ENCODE data around the gene DST.

The DST gene

DNA sequence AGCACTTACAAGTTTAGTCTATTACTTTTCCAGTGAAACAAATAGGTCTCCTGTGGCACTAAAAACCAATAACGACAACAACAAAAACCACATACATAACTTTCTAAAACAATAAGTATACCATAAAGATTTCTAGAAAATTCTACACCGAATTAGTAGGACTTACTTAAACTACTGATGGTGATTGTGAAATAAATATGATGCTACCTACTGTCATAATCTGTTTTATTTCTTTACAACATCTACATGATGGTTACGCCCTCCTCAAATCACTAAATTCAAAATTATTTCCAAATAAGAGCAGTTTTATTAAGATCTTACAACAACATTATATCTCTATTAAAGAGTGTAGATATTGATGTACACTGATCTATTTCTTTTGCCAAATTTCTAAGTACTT lies 147.0 kb downstream of the DST start:
- H3K4me1 ChIP-seq: no peaks in the 10 kb centered on the region
- H3K4me2 ChIP-seq (ENCODE audit: low read length): no peak overlapping the region
- no peaks in the 10 kb centered on the region for H3K79me2 ChIP-seq
- TF ChIP-seq, protein P1, sequence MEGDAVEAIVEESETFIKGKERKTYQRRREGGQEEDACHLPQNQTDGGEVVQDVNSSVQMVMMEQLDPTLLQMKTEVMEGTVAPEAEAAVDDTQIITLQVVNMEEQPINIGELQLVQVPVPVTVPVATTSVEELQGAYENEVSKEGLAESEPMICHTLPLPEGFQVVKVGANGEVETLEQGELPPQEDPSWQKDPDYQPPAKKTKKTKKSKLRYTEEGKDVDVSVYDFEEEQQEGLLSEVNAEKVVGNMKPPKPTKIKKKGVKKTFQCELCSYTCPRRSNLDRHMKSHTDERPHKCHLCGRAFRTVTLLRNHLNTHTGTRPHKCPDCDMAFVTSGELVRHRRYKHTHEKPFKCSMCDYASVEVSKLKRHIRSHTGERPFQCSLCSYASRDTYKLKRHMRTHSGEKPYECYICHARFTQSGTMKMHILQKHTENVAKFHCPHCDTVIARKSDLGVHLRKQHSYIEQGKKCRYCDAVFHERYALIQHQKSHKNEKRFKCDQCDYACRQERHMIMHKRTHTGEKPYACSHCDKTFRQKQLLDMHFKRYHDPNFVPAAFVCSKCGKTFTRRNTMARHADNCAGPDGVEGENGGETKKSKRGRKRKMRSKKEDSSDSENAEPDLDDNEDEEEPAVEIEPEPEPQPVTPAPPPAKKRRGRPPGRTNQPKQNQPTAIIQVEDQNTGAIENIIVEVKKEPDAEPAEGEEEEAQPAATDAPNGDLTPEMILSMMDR (IDR thresholded peaks at IDR 0.05): no peak
- no peak overlapping the region for H3K9ac ChIP-seq
- H2AFZ ChIP-seq: no peak overlapping the region
- H3K4me3 ChIP-seq (ENCODE audit: low read depth, low read length): no peak overlapping the region
- H3K27me3 ChIP-seq (ENCODE audit: control insufficient read depth, insufficient read depth, low read length): no peaks in the 10 kb centered on the region
- no peak overlapping the region for H3K27ac ChIP-seq
- no peaks in the 10 kb centered on the region for H3K36me3 ChIP-seq (ENCODE audit: control insufficient read depth, insufficient read depth, low read length)
- H3K9me3 ChIP-seq (ENCODE audit: control insufficient read depth, low read length): no peaks in the 10 kb centered on the region

DNA sequence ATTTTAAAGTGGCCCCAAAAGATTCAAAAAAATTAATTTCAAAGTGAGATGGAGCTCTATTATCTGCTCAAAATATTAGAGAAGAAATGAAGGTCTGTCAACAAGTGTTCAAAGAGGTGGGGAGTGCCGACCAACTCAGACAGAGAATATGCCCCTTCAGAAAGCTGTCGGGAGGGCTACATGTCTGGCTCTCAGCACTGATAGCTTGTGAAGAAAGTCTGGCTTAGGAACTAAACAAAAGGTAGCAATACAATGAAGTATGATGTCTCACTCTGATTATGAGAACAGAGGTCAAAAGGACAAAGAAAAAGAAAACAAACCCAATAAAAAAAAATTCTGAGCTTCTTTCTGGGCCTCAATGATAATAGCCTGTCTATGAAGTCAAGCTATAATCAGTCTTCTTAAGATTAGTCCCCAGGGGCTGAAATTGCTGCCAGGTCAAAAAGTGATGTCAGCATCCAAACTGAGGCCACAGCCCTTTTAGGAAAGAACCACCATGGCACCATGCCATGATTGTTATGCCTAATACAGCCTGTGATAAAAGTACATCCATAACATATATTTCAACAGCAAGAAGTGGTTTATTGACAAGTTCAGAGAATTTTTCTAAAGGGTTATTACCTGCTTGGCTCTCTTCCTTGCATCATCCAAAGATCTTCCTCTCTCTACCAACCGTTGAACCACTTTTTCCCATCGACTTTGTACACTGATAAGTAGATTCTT lies 150.9 kb downstream of the DST start:
- Histone ChIP-seq H3K27ac (no peak overlapping the region), H3K9me3 (ENCODE audit: control insufficient read depth, low read length) (no peaks in the 10 kb centered on the region), H2AFZ (no peak overlapping the region), H3K4me2 (ENCODE audit: low read length) (no peak overlapping the region), H3K36me3 (ENCODE audit: control insufficient read depth, insufficient read depth, low read length) (no peaks in the 10 kb centered on the region), H3K79me2 (no peaks in the 10 kb centered on the region), H3K27me3 (ENCODE audit: control insufficient read depth, insufficient read depth, low read length) (no peaks in the 10 kb centered on the region), H3K9ac (no peak overlapping the region), H3K4me3 (ENCODE audit: low read depth, low read length) (no peak overlapping the region), H3K4me1 (no peaks in the 10 kb centered on the region)
- TF ChIP-seq, protein P1 (IDR thresholded peaks at IDR 0.05): no peak

DNA sequence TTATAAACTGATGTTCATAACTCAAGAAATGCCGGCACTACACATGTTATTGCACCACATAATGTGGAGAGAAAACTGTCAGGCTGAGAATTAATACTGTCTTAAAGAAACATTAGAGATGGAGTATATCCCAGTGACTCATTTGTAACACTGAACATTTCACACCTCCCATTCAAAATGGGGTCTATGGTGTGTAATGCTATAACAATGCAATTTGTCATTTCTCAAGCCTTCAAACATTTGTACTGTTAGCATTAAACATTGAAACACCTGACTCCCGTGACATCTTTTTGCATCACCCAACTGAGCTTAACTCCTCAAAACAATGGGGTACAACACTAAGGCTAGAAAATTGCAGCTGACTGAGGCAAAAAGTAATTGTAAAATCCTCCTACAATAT lies 151.7 kb downstream of the DST start:
- Histone ChIP-seq H3K36me3 (ENCODE audit: control insufficient read depth, insufficient read depth, low read length) (no peaks in the 10 kb centered on the region), H3K27ac (no peak overlapping the region)
- TF ChIP-seq, protein P1 (IDR thresholded peaks at IDR 0.05): no peak

DNA sequence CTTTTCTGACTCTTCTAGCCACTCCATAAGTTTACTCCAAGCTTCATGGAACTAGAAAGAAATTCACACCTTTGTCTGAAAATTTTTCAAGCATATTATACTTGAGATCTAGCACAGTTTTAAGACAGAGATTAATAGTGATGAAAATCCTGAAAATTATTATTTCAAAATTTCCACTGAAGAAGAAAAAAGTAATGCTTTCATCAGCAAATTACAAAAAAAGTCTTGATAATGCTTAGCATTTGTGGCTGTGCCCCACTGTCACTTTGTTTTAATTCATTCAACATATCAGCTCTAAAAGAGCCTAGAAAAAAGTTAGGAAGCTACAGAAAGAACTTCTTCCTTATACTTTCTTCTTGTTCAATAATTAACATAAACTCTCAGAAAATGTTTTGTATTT lies 153.1 kb downstream of the DST start:
- Histone ChIP-seq H3K27me3 (ENCODE audit: control insufficient read depth, insufficient read depth, low read length) (no peaks in the 10 kb centered on the region), H3K79me2 (no peaks in the 10 kb centered on the region), H3K9me3 (ENCODE audit: control insufficient read depth, low read length) (no peaks in the 10 kb centered on the region), H2AFZ (no peak overlapping the region), H3K4me2 (ENCODE audit: low read length) (no peak overlapping the region), H3K36me3 (ENCODE audit: control insufficient read depth, insufficient read depth, low read length) (no peaks in the 10 kb centered on the region), H3K4me1 (no peaks in the 10 kb centered on the region), H3K27ac (no peak overlapping the region), H3K4me3 (ENCODE audit: low read depth, low read length) (no peak overlapping the region), H3K9ac (no peak overlapping the region)
- TF ChIP-seq, protein P1 (IDR thresholded peaks at IDR 0.05): no peak

More for the DNA sequence above, 151.7 kb downstream of the DST start:
- no peak overlapping the region for H2AFZ ChIP-seq
- no peaks in the 10 kb centered on the region for H3K27me3 ChIP-seq (ENCODE audit: control insufficient read depth, insufficient read depth, low read length)
- H3K4me1 ChIP-seq: no peaks in the 10 kb centered on the region
- H3K4me3 ChIP-seq (ENCODE audit: low read depth, low read length): no peak overlapping the region
- no peak overlapping the region for H3K9ac ChIP-seq
- no peaks in the 10 kb centered on the region for H3K9me3 ChIP-seq (ENCODE audit: control insufficient read depth, low read length)
- no peak overlapping the region for H3K4me2 ChIP-seq (ENCODE audit: low read length)
- H3K79me2 ChIP-seq: no peaks in the 10 kb centered on the region

DNA sequence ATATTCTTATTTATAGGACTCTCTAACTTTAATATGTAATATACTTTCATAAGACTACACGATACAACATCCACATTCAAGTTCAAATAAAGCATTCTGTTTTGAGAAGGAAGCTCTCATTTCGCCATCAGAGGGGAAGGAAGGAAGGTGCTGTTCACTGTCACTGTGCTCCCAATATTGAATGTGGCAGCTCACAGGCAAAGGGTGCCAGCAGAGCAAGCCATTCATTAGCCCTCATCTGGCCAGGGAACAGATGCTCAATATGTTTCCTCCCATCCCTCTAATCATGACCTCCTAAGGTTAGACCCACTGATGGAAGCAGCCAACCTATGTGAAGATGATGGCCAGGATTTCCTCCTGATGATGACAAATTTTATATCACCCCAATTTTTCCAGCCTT lies 154.4 kb downstream of the DST start:
- Histone ChIP-seq H2AFZ (no peak overlapping the region), H3K27me3 (ENCODE audit: control insufficient read depth, insufficient read depth, low read length) (no peaks in the 10 kb centered on the region), H3K27ac (no peak overlapping the region), H3K79me2 (no peaks in the 10 kb centered on the region), H3K4me1 (no peaks in the 10 kb centered on the region), H3K4me2 (ENCODE audit: low read length) (no peak overlapping the region), H3K9me3 (ENCODE audit: control insufficient read depth, low read length) (no peaks in the 10 kb centered on the region), H3K36me3 (ENCODE audit: control insufficient read depth, insufficient read depth, low read length) (no peaks in the 10 kb centered on the region), H3K9ac (no peak overlapping the region), H3K4me3 (ENCODE audit: low read depth, low read length) (no peak overlapping the region)
- TF ChIP-seq, protein P1 (IDR thresholded peaks at IDR 0.05): no peak

Data from parathyroid adenoma (tissue), 2 donors.